GM12892 (cell line): Measurements from ENCODE around the gene GMPR2.

Experiments used
- POLR2A ChIP-seq: IDR thresholded peaks from 2 replicates; pipeline ENCODE4 v1.6.1; 2011; ENCODE audit warnings: low read depth, low read length, control low read depth
- POLR2AphosphoS5 ChIP-seq: IDR thresholded peaks from 2 replicates; pipeline ENCODE4 v1.6.1; 2011; ENCODE audit warnings: low read depth, low read length, control low read depth
- TAF1 ChIP-seq: IDR thresholded peaks from 2 replicates; pipeline ENCODE4 v1.6.1; 2011; ENCODE audit warnings: low read depth, mild to moderate bottlenecking, control low read depth, low read length, borderline replicate concordance

DNA sequence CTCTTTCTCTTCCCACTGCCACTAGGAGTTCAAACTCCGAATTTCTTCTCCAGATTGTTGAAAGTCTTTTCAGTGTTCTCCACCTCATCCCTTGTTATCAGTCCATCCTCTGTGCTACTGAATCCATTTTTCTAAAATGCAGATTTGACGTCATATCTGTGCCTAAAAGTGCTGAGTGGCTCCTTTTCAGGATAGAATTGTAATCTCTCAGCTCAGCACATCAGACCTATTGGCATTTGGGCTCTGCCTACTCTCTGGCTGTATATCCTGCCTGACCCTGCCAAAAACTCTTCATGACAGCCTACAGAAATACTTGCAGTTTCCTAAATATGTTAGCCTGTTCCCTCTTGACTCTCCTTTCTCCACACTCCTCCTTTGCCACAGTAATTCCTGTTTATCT is 39.7 kb downstream of the GMPR2 start:
- TF ChIP-seq POLR2AphosphoS5, result no peak
- no peak for TF ChIP-seq POLR2A
- no peak for TF ChIP-seq TAF1
